Fibroblast of lung (primary cell): ENCODE data around the gene SCAPER.

Source experiments
- EZH2 ChIP-seq: IDR thresholded peaks from 2 replicates; pipeline ENCODE4 v1.5.1; 2012; ENCODE audit warnings: low read length, control low read depth, mild to moderate bottlenecking; ENCODE audit errors: missing control alignments
- TF ChIP-seq, protein P1 (sequence below), 2 donors: IDR thresholded peaks in 1 of 2; conservative IDR thresholded peaks in 1 of 2; 1 replicate in 1 of 2; 2 replicates in 1 of 2; pipeline ENCODE4 v1.5.1; 2011 to 2012; ENCODE audit warnings: low read length in 2 of 2, control low read depth in 1 of 2, inconsistent platforms in 1 of 2, low read depth in 1 of 2, mild to moderate bottlenecking in 1 of 2

DNA sequence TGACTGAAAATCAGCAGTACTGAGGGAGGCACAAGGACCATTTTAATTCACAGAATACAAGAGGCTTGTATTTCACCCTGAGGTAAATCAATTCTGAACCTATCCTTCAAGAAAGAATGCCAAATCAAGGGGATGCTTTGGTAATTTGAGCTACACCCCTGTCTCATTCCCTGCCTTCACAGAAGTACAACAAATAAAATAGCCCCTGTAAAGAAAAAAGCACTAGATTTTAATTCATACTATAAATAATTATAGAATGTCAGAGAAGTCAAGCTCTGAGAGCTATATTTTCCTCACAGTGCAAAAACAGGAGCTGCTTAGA, 319.6 kb downstream of the SCAPER start:
- TF ChIP-seq, protein P1, sequence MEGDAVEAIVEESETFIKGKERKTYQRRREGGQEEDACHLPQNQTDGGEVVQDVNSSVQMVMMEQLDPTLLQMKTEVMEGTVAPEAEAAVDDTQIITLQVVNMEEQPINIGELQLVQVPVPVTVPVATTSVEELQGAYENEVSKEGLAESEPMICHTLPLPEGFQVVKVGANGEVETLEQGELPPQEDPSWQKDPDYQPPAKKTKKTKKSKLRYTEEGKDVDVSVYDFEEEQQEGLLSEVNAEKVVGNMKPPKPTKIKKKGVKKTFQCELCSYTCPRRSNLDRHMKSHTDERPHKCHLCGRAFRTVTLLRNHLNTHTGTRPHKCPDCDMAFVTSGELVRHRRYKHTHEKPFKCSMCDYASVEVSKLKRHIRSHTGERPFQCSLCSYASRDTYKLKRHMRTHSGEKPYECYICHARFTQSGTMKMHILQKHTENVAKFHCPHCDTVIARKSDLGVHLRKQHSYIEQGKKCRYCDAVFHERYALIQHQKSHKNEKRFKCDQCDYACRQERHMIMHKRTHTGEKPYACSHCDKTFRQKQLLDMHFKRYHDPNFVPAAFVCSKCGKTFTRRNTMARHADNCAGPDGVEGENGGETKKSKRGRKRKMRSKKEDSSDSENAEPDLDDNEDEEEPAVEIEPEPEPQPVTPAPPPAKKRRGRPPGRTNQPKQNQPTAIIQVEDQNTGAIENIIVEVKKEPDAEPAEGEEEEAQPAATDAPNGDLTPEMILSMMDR (conservative IDR thresholded peaks at IDR 0.05 in 1 of 2, IDR thresholded peaks at IDR 0.05 in 1 of 2; ENCODE audit: low read depth in 1 of 2, low read length in 2 of 2): no peak
- TF ChIP-seq EZH2: no peak
